Endothelial cell of hepatic sinusoid (primary cell): ENCODE measurements around the gene KCNG2.

Source experiments
- in situ Hi-C: cut with HindIII; loops from 2 replicates; pipeline ENCODE4 v1.10.0; 2017; ENCODE audit warnings: low sequenced_read_pairs

The KCNG2 gene

GRCh38 chr18:79766308-79766707, 31.4 kb upstream of the KCNG2 start:
- in situ Hi-C loops, result loop anchor here (10.0 kb wide), 1 partner anchor 72 kb away; no protein-coding TSS in a partner anchor

GRCh38 chr18:79768745-79769144, 29.0 kb upstream of the KCNG2 start:
- in situ Hi-C loops, result loop anchor here (10.0 kb wide), 1 partner anchor 74 kb away; no protein-coding TSS in a partner anchor

- in situ Hi-C loops, result loop anchor here (10.0 kb wide), 1 partner anchor 75 kb away; no protein-coding TSS in a partner anchor
These were observed 27.8 kb upstream of the KCNG2 start for GRCh38 chr18:79769698-79770500.

GRCh38 chr18:79770501-79770815, 27.3 kb upstream of the KCNG2 start:
- in situ Hi-C loops, result no loop called here

GRCh38 chr18:79770826-79771225, 26.9 kb upstream of the KCNG2 start:
- in situ Hi-C loops, result no loop called here

GRCh38 chr18:79771446-79772107, 26.2 kb upstream of the KCNG2 start:
- in situ Hi-C loops, result no loop called here

DNA sequence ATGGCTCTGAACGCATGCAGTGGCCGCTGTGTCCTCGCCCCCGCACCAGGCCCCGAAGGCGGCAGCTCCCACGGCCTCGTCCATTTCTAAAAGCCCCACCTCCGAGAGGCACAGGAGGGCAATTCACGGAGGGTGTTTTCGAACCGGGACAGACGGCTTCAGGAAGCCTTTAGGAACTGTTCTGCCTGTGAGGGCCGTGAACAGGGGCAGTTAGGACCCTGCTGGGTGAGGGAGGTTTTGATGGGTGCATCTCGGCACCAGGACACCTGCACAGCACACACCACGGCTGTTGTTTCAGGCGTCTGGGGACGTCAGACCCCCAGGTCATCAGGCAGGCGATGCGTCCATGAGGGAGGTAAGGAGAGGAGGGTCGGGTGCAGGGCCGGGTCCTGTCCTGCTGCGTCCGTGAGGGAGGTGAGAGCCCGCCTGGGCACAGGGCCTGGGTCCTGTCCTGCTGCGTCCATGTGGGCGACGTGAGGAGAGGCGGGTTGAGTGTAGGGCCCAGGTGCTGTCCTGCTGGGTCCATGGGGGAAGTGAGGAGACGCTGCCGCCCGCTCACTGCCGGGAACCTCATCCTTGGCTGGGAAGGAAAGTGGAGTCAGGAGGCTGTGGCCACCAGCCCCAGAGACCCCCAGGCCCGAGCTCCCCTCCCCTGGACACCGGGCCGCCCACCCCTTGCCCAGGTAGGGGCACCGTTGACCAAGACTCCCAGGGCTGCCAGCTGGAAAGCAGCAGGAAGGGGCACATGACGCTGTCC, 25.5 kb upstream of the KCNG2 start:
- in situ Hi-C loops, result no loop called here

DNA sequence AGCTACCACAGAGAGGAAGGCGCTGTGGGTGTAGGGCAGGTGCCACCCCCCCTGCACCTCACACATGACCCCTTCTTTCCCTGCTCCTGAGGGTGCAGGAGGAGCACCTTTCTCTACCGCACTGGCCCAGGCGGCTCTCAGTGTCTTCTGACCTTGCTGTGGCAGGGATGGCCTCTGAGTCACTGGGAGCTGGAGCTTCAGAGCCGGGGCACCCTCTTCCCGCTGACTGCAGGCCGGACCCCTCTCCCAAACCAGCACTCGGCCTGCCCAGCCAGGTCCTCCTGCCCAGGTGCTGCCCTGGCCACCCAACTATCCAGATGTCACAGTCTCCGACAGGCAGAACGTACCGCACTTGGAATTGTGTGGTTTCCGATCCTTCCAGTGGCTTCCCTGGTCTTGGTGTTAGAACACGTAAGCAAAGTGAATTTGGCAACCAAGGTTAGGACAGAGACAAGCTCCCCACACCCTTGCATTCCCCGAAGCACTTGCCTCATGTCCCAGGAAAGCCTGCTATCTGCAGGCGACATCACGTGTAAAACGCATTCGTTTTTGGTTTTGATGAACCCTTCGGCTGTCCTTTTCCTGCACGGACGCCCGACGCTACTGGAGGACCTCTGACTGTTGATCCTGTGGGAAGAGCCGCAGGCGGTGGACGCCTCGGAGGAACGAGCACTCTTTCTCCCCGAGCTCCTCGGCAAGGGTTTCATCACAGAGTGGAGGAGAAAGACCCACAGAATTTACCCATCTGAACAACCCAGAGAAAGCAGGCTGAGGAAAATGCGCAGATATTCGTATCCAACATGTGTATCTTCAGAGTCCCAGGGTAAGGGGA, 24.7 kb upstream of the KCNG2 start:
- in situ Hi-C loops, result no loop called here

DNA sequence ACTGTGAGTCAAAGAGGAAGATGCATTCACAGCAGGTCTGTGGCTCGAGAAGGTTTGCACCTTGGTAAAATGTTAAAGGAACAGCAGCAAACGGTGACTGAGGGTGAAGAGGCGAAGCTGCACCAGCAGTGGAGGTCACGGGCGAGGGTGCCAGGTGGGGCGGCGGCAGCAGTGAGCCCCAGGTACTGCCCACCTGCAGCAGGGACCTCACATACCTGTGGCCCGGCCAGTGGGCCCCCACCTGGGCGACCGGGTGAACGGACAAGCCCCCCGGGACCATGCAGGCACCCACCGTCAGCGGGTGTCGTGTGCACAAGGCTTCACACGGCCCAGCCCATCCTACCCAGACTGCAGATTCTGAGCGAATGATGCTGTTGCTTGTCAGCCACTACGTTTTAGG, 23.6 kb upstream of the KCNG2 start:
- in situ Hi-C loops, result no loop called here

- in situ Hi-C loops, result no loop called here
These were observed 22.1 kb upstream of the KCNG2 start for GRCh38 chr18:79775441-79776221.

DNA sequence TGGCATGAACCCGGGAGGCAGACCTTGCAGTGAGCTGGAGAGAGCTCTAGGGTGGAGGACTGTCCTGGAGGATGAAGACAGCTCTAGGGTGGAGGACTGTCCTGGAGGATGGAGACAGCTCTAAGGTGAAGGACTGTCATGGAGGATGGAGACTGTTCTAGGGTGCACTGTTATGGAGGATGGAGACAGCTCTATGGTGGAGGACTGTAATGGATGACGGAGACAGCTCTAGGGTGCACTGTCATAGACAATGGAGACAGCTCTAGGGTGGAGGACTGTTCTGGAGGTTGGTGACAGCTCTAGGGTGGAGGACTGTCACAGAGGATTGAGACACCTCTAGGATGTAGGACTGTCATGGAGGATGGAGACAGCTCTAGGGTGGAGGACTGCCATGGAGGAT, 21.1 kb upstream of the KCNG2 start:
- in situ Hi-C loops, result no loop called here

GRCh38 chr18:79778291-79778791, 19.4 kb upstream of the KCNG2 start:
- in situ Hi-C loops, result no loop called here

GRCh38 chr18:79779021-79779699, 18.6 kb upstream of the KCNG2 start:
- in situ Hi-C loops, result no loop called here

DNA sequence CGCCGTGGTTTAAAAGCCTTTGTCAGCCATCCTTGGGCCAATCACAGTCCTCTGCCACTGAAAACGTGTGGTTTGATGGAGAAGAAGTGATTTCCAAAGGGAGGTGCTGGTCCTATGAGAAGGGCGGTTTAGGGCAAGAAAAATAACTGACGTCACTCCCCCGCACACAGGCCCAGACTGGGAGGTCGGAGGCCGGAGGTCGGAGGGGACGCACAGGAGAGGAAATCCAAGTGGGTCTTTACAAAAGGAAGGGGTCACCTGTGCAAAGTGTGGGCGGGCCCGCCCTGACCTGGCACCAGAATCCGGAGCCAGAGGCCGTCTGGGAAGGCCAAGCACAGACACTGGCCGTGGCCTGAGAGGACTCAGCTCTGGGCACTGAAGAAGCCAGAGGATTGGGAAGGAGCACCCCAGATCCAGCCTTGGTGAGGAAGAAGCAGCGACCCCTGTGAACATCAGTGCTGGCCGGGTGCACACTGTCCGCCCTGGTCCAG, 18.0 kb upstream of the KCNG2 start:
- in situ Hi-C loops, result no loop called here

GRCh38 chr18:79780547-79780946, 17.2 kb upstream of the KCNG2 start:
- in situ Hi-C loops, result no loop called here

- in situ Hi-C loops, result no loop called here
These were observed 16.3 kb upstream of the KCNG2 start for GRCh38 chr18:79781331-79781941.

DNA sequence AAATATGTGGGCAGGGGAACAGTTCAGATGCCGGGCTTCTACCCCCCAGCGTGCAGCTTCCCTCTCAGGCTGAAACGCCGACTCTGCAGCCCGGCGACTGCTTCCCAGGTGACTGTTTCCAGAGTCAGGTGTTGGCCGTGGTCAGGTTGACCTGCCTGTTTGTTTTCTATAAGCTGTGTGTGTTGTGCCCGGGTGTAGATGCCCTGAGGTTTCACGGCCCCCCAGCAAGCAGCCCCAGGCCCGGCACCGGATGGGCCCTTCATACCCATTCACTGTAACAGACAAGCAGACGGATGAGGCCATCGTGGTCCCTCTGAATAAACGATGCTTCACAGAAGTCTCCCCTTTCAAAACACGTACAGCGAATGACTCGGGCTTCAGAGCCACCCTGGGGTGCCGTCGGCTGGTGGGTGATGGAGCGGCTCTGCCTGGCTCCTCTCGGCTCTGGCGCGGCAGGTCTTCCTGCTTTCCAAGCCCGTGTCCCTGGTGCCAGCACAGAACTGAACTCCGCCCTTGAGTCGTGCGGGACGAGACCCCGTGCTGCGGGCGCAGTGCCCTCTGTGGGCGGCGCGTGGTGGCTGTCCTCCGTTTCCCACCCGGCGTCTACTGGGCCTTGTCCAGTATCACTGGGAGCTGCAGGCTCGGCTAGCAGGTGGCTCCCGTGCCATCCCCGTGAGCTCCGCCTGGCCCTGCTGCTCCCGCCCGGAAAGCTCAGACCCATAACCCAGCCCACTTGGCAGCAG, 15.0 kb upstream of the KCNG2 start:
- in situ Hi-C loops, result no loop called here
